ENCODE data around the gene RNU1-4.
"Not testable (repeated sequence)": the region's sequence is repeated elsewhere in the genome, so short reads cannot be mapped to it uniquely, and the experiment has no call there.

RNU1-4 gene

GRCh38 chr1:16740047-16740964, at the start of gene RNU1-4:
RNU1-4 (plus strand) TSS chr1:16740516.
- DNase-seq (ENCODE audit: low read depth in 3 of 3), result not testable (repeated sequence)

DNA sequence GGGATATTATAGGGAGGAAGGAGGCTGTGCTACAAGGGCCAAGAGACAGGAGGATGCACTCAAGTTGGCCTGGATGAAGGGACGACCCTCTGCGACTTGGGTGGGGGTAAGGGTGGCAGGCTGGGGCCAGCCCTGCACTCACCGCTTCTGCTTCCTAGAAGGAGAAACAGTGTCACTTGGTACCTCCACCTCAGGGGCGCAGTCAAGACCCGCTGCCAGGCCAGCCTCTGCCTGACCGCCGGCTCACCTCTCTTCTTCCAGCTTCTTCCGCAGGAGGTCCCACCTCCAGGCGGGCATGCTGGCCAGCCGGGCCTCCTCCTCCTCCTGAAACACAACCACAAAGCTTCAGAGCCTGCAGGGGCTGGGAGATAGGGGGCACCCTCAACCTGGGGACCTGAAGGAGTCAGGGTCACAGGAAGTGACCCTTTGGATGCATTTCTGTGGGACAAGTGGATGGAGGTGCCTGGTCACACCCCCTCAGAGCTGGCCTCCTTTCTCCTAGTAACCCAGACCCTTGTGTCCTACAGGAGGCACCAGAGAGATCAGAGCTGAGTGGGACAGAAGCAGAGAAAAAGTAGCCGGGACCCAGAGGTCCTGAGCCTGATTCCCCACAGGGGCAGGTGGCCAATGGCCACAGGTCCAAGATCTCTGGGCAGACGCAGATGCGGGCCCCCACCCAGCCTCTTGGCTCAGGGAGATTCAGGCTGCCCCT, 49.2 kb upstream of the RNU1-4 start:
- DNase-seq (ENCODE audit: low read depth in 3 of 3), result not testable (repeated sequence)

GRCh38 chr1:16692283-16692682, 48.0 kb upstream of the RNU1-4 start:
- DNase-seq (ENCODE audit: low read depth in 3 of 3), result not testable (repeated sequence)

DNA sequence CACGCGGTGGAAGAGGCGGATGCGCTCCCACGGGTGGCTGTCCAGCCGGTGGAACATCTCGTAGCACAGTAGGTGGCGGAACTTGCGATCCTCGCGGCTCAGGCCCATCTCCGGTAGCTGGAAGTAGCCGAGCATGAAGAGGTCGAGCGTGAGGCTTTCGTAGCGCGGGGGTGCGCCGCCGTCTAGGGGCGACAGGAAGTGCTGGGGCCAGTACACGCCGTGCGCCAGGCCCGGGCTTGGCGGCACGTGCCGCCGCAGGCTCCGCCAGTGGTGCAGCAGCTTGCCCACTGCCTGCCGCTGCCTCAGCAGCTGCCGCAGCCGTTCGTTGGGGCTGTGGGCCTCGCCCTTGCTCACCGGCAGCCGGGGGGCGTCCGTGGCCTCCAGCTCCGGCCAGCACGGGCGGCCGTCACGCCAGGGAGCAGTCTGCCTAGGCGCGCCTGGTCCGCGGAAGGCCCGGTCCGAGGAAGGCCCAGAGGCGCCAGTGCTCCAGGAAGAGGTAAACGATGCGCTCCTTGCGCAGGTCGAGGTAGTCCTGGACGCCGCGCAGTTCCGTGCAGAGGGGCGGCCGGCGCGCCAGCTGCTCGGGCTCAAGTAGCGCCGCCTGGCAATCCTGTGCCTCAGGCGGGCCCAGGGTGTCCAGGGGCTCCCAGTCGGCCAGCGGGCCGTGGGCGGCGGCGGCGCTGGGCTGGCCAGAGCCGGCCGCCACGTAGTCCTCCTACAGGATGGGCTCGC, 47.4 kb upstream of the RNU1-4 start:
- not testable (repeated sequence) for DNase-seq (ENCODE audit: low read depth in 3 of 3)

DNA sequence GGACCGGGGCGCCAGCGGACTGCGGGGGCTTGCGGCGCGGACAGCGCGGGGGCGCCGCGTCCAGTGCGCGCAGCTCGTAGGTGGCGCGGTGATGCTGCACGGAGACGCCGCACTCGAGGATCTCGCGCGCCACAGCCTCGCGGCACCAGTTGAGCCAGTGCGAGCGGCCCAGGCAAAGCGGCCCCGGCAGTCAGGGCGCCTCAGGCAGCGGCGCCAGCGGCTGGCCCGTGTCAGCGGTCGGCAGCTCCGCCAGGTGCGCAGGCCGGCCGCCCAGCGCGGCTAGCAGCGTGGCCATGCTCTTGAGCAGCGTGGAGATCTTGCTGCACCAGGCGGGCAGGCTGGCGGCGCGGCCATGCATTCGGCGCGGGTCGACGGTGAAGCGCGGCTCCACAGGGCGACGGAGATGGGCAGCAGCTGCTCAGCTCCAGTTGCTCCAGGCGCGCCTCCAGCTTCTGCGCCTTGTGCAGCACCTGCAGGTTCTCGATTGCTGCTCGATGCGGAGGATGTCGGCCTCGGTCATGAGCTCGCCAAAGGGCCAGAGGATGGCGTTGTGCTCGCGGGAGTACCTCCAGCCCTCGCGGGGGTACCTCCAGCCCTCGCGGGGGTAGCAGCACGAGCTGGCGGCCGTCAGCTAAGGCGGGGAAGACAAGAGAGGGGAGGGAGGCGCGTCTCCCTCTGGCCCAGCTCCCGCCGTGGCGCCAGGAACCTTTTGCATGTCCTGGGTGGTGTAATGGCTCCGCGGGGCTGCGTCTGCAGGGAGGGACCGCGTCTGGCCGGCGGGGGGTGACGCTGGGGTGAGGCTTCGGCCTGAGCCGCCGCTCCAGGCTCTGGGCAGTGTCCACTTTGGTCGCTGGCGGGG, 46.6 kb upstream of the RNU1-4 start:
- DNase-seq (ENCODE audit: low read depth in 3 of 3), result not testable (repeated sequence)

- DNase-seq (ENCODE audit: low read depth in 3 of 3), result not testable (repeated sequence)
Observed at GRCh38 chr1:16694308-16694702, 46.0 kb upstream of the RNU1-4 start.

- not testable (repeated sequence) for DNase-seq (ENCODE audit: low read depth in 3 of 3)
Observed at GRCh38 chr1:16696507-16697150, 43.7 kb upstream of the RNU1-4 start.

- DNase-seq (ENCODE audit: low read depth in 3 of 3), result not testable (repeated sequence)
Observed at GRCh38 chr1:16697152-16697551, 43.2 kb upstream of the RNU1-4 start.

DNA sequence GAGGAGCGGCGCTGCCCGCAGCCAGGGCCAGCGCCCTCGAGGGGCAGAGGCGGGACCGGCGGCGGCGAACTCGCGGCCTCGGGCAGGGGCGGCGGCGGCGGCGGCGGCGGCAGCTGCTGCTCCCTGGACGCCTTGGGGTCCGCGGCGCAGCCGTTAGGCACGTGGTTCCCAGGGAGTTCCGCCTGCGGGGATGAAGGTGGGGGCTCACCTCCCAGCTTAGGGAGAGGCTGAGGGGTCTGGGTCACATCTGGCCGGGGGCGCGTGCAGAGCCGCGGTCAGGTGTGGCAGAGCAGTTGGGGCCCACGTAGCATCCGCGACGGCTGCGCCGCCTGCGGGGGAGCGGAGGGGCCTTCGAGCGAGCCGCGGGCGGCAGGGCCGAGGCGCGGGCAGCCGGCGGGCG, 40.9 kb upstream of the RNU1-4 start:
- not testable (repeated sequence) for DNase-seq (ENCODE audit: low read depth in 3 of 3)

GRCh38 chr1:16700138-16700895, 40.0 kb upstream of the RNU1-4 start:
- DNase-seq (ENCODE audit: low read depth in 3 of 3), result not testable (repeated sequence)

- not testable (repeated sequence) for DNase-seq (ENCODE audit: low read depth in 3 of 3)
Observed at GRCh38 chr1:16701189-16701588, 39.1 kb upstream of the RNU1-4 start.

GRCh38 chr1:16702280-16702679, 38.0 kb upstream of the RNU1-4 start:
- not testable (repeated sequence) for DNase-seq (ENCODE audit: low read depth in 3 of 3)

DNA sequence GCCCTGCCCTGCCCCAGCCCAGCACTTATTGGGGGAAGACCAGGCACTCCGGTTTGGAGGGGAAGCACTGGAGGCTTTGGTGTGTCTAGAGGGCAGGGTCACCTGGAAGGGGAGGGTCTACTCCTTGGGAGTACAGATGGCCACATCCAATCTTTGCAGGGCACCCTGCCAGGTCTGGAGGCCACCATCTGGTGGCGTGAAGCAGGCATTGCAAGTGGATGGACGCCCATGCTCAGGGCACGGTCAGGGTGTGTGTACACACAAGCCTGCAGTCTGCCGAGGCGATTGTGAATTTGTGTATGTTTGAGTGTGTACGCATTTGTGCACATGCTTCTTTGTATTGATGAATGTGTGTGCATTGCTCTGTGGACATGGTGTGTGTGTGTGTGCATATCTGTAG, 37.2 kb upstream of the RNU1-4 start:
- DNase-seq (ENCODE audit: low read depth in 3 of 3), result not testable (repeated sequence)

- not testable (repeated sequence) for DNase-seq (ENCODE audit: low read depth in 3 of 3)
Observed at GRCh38 chr1:16703602-16704001, 36.7 kb upstream of the RNU1-4 start.

DNA sequence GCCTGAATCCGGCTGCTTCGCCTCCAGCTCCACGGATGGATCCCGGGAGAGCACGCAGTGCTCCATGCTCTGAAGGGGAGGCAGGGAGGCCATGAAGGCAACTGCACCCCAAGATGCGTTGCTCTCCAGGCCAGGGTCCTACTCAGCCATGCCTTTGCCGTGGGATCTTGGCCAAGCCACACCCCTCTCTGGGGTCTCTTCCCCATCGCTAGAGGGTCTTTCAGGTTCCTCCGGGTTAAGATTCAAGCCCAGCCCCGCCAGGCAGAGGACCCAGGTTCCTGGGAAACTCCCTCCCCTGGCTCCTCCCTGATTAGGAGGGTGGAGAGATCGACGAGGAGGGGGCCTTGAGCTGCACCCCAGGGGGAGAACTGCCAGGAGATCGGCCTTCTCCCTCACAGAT, 36.2 kb upstream of the RNU1-4 start:
- DNase-seq (ENCODE audit: low read depth in 3 of 3), result not testable (repeated sequence)

DNA sequence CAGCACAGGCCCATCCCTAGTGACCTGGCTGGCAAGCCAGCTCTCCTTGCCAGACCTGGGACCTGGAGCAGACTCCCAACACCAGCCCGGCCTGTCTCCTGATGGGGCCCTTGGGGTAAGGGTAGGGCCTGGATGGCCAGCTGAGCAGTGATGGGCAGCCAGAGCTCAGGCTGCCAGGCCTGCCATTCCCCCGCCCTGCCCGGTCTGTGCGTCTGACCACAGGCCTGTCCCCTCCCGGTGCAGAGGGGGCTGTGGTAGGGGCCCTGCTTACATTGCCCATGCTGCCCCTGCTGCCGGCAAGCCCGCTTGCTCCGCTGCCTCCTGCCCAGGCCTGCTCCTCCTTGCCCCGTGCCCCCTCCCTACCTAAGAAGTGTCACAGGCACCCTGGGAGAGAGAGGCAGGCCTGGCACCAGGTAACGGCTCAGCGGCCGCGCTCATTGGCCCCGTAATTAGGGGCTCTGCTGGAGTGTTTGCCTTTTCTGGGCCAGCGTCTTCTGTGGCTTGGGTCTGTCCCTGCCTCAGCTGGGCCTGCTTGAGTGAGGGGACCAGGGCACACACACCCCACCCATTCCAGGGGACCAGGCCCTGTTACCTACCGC, 35.7 kb upstream of the RNU1-4 start:
- not testable (repeated sequence) for DNase-seq (ENCODE audit: low read depth in 3 of 3)

- not testable (repeated sequence) for DNase-seq (ENCODE audit: low read depth in 3 of 3)
Observed at GRCh38 chr1:16706302-16706701, 34.0 kb upstream of the RNU1-4 start.

DNA sequence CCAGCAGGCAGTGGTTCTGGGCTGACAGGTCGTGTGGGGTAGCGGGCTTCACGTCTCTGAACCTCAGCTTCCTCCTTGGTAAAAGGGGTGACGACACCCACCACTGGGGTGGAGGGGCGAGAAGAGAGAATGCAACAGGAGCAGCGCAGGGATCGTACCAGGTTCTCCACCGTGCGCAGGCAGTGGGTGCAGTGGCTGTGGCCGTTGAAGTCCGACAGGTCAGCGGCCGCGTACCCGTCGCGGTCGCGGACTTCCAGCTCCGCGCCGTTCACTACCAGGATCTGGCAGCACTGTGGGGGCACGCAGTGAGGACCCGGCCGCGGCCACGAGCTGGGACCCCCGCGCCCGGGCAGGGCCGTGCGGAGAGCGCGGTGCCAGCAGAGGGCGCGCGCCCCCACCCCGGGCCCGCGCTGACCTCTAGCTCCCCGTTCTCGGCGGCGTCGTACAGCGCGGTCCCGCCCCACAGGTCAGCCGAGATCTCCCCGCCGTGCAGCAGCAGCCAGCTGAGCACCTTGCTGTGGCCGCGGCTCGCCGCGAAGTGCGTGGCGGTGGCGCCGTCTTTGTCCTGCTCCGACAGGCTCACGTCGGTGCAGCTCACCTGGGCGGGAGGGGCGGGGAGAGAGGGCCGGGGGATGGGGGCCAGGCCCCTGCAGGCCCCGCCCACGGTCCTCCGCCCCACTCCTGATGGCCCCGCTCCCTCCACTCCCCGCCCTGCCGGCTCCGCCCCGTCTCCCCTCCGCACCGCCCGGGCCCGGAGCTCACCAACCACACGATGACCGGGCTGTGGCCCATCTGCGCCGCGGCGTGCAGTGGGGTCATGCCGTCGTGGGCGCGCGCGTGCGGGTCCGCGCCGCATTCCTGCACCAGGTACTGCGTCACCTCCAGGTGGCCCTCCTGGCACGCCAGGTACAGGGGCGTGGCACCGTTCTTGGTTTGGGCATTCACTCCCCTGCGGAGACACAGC, 32.9 kb upstream of the RNU1-4 start:
- not testable (repeated sequence) for DNase-seq (ENCODE audit: low read depth in 3 of 3)
